SU-DHL-6 (cell line): ENCODE results near the gene DYNC1LI1.

Experiments used
- CTCF ChIP-seq: fragments of 200-600 bp; sonication (generic); IDR thresholded peaks from one replicate; pipeline ENCODE4 v1.5.1; 2017; ENCODE audit warnings: antibody characterized with exemption, mild to moderate bottlenecking, low read length, moderate library complexity; ENCODE audit not compliant: insufficient read depth, poor library complexity, severe bottlenecking
- EZH2phosphoT487 ChIP-seq: fragments of 200-600 bp; sonication (generic), shearing (Covaris generic); conservative IDR thresholded peaks from 2 replicates; pipeline ENCODE4 v1.6.1; 2018; ENCODE audit warnings: mild to moderate bottlenecking, antibody characterized with exemption, low read length, moderate library complexity, mixed read lengths

- TF ChIP-seq CTCF = no peak
- TF ChIP-seq EZH2phosphoT487 = no peak
These were observed 70.4 kb downstream of the DYNC1LI1 start for GRCh38 chr3:32500231-32500630.
